ENCODE measurements around the gene NUDT13. TPM values are rescaled to one million over a fixed set of nuclear protein-coding genes. Genes with fewer than 3 reads are reported as not detected.
"Not testable (repeated sequence)": the region's sequence is repeated elsewhere in the genome, so short reads cannot be mapped to it uniquely, and the experiment has no call there.

NUDT13 gene
- total and polyA plus RNA-seq, 5 donors: 1.9 to 4.1 (median 2.7) TPM

GRCh38 chr10:73134727-73135126 lies 24.5 kb downstream of the NUDT13 start:
- H3K9me3 ChIP-seq (ENCODE audit: control insufficient read depth, low read length): no peaks in the 10 kb centered on the region
- H3K4me3 ChIP-seq (ENCODE audit: low read length): no peak overlapping the region
- DNase-seq: no peak
- no peak overlapping the region for H3K27ac ChIP-seq (ENCODE audit: low read length)
- WGBS: 94% methylated on average over 3 of the region's 3 CpGs
- no peaks in the 10 kb centered on the region for H3K4me1 ChIP-seq (ENCODE audit: control insufficient read depth, insufficient read depth, low read length)
- intact Hi-C loops (cut with DNase I): no loop called here
- no peaks in the 10 kb centered on the region for H3K27me3 ChIP-seq (ENCODE audit: control insufficient read depth, insufficient read depth)
- no peak for ATAC-seq

DNA sequence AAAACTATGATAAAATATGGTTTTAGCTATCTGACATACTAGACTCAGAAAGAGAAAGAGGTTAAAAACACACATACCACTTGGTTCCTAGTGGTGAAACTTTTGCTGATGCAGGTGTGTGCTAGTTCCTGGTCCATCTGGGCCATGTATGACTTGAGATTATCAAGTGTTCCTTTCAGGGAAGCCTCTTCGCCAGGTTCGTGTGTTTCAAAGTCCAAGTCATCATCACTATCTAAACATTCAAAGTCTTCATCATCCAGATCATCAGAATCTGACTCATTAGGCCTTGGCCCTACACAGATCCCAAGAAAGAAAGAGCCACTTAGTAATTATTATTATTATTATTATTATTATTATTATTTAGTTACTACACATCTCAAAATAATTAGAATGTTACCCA lies 26.4 kb downstream of the NUDT13 start:
- 88% methylated on average over 2 of the region's 2 CpGs for WGBS
- intact Hi-C loops (cut with DNase I): no loop called here
- ATAC-seq: no peak

DNA sequence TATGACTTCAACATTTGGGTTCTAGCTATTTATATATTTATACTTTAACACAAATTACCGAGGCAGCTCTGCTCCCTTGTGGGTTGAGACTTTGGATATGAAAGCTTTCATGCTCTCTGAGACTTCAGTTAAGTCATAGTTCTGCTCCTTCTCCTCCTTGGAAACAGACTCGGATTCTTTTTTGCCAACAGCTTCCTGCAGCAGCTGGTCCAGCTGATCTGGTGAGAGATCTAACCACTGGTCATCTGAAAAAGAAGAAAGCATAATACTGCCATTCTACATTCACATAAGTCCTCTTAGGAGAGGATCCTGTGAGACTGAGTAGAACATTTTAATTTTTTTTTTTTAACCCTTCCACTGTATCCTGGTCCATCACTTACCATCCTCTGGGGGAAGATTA lies 29.0 kb downstream of the NUDT13 start:
- no peaks in the 10 kb centered on the region for H3K27me3 ChIP-seq (ENCODE audit: control insufficient read depth, insufficient read depth)
- no peaks in the 10 kb centered on the region for H3K9me3 ChIP-seq (ENCODE audit: control insufficient read depth, low read length)
- H3K27ac ChIP-seq (ENCODE audit: low read length): no peak overlapping the region
- 50% methylated on average over 2 of the region's 2 CpGs for WGBS
- intact Hi-C loops (cut with DNase I): no loop called here
- DNase-seq: no peak
- H3K4me3 ChIP-seq (ENCODE audit: low read length): no peak overlapping the region
- ATAC-seq: no peak
- no peaks in the 10 kb centered on the region for H3K4me1 ChIP-seq (ENCODE audit: control insufficient read depth, insufficient read depth, low read length)

More for the DNA sequence above, 26.4 kb downstream of the NUDT13 start:
- Histone ChIP-seq H3K27me3 (ENCODE audit: control insufficient read depth, insufficient read depth) (no peaks in the 10 kb centered on the region), H3K27ac (ENCODE audit: low read length) (no peak overlapping the region), H3K4me3 (ENCODE audit: low read length) (no peak overlapping the region), H3K9me3 (ENCODE audit: control insufficient read depth, low read length) (no peaks in the 10 kb centered on the region), H3K4me1 (ENCODE audit: control insufficient read depth, insufficient read depth, low read length) (no peaks in the 10 kb centered on the region)
- DNase-seq: no peak

DNA sequence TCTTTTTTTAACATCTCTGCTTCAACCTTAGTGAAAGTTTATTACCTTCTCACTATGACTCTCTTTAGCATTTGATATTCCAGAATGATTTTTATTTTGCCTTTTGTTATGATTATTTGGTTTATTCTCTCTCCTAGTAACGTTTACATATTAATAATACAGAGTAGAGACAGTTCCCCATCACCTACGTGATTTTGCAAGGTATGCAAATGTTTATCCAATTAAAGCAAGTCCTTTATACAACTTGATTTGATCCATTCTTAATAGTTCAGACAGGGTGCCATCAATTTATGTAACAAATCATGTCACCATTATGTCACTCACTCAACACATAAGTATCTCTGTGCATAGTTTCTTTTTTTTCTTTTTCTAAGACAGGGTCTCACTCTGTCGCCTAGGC lies 31.3 kb downstream of the NUDT13 start:
- 89% methylated on average over 3 of the region's 3 CpGs for WGBS
- no peak overlapping the region for H3K27ac ChIP-seq (ENCODE audit: low read length)
- no peaks in the 10 kb centered on the region for H3K4me1 ChIP-seq (ENCODE audit: control insufficient read depth, insufficient read depth, low read length)
- intact Hi-C loops (cut with DNase I): no loop called here
- no peaks in the 10 kb centered on the region for H3K27me3 ChIP-seq (ENCODE audit: control insufficient read depth, insufficient read depth)
- DNase-seq (no peak), ATAC-seq (no peak)
- no peak overlapping the region for H3K4me3 ChIP-seq (ENCODE audit: low read length)
- no peaks in the 10 kb centered on the region for H3K9me3 ChIP-seq (ENCODE audit: control insufficient read depth, low read length)

GRCh38 chr10:73150633-73151413 lies 40.6 kb downstream of the NUDT13 start:
- intact Hi-C loops (cut with DNase I): loop anchor here in 1 of 4 donors (10.0 kb wide), 1 partner anchor 786 kb away; no protein-coding TSS in a partner anchor
- not testable (repeated sequence) for H3K27me3 ChIP-seq (ENCODE audit: control insufficient read depth, insufficient read depth); H3K9me3 ChIP-seq (ENCODE audit: control insufficient read depth, low read length)

GRCh38 chr10:73152009-73152408 lies 41.8 kb downstream of the NUDT13 start:
- no peak for DNase-seq
- intact Hi-C loops (cut with DNase I): loop anchor here in 1 of 4 donors (10.0 kb wide), 1 partner anchor 787 kb away; no protein-coding TSS in a partner anchor
- H3K4me1 ChIP-seq (ENCODE audit: control insufficient read depth, insufficient read depth, low read length): no peaks in the 10 kb centered on the region
- no peak for ATAC-seq
- WGBS: 95% methylated on average over 3 of the region's 3 CpGs
- H3K27ac ChIP-seq (ENCODE audit: low read length): no peak overlapping the region
- H3K9me3 ChIP-seq (ENCODE audit: control insufficient read depth, low read length): no peaks in the 10 kb centered on the region
- no peaks in the 10 kb centered on the region for H3K27me3 ChIP-seq (ENCODE audit: control insufficient read depth, insufficient read depth)
- H3K4me3 ChIP-seq (ENCODE audit: low read length): no peak overlapping the region

More at GRCh38 chr10:73150633-73151413, 40.6 kb downstream of the NUDT13 start:
- H3K4me3 ChIP-seq (ENCODE audit: low read length); DNase-seq; H3K27ac ChIP-seq (ENCODE audit: low read length); H3K4me1 ChIP-seq (ENCODE audit: control insufficient read depth, insufficient read depth, low read length); ATAC-seq: not testable (repeated sequence)
- 80% methylated on average over 7 of the region's 8 CpGs for WGBS

- Histone ChIP-seq H3K4me1 (ENCODE audit: control insufficient read depth, insufficient read depth, low read length) (no peaks in the 10 kb centered on the region), H3K27ac (ENCODE audit: low read length) (no peak overlapping the region), H3K27me3 (ENCODE audit: control insufficient read depth, insufficient read depth) (no peaks in the 10 kb centered on the region), H3K4me3 (ENCODE audit: low read length) (no peak overlapping the region), H3K9me3 (ENCODE audit: control insufficient read depth, low read length) (no peaks in the 10 kb centered on the region)
- DNase-seq (no peak), ATAC-seq (no peak)
- 91% methylated on average over 3 of the region's 3 CpGs for WGBS
- intact Hi-C loops (cut with DNase I): loop anchor here in 1 of 4 donors (10.0 kb wide), 1 partner anchor 791 kb away; no protein-coding TSS in a partner anchor
Observed at GRCh38 chr10:73156054-73156453, 45.8 kb downstream of the NUDT13 start.

- Histone ChIP-seq H3K4me3 (ENCODE audit: low read length) (no peak overlapping the region), H3K4me1 (ENCODE audit: control insufficient read depth, insufficient read depth, low read length) (no peaks in the 10 kb centered on the region), H3K27ac (ENCODE audit: low read length) (no peak overlapping the region), H3K9me3 (ENCODE audit: control insufficient read depth, low read length) (no peaks in the 10 kb centered on the region), H3K27me3 (ENCODE audit: control insufficient read depth, insufficient read depth) (no peaks in the 10 kb centered on the region)
- intact Hi-C loops (cut with DNase I): loop anchor here in 1 of 4 donors (10.0 kb wide), 1 partner anchor 794 kb away; no protein-coding TSS in a partner anchor
- no peak for ATAC-seq
- DNase-seq: peak in 2 of 3 donors; percentile 46 to 71
- 7% methylated on average over 5 of the region's 5 CpGs for WGBS
Observed at GRCh38 chr10:73159038-73159648, 48.9 kb downstream of the NUDT13 start.

- intact Hi-C loops (cut with DNase I): loop anchor here in 2 of 4 donors (5.0 to 10.0 kb wide), 2 partner anchors 64 to 66 kb away; partner anchors contain the start of gene P4HA1 (in 2 of the 2)
- Histone ChIP-seq H3K27me3 (ENCODE audit: control insufficient read depth, insufficient read depth) (no peaks in the 10 kb centered on the region), H3K4me1 (ENCODE audit: control insufficient read depth, insufficient read depth, low read length) (no peaks in the 10 kb centered on the region), H3K9me3 (ENCODE audit: control insufficient read depth, low read length) (no peaks in the 10 kb centered on the region), H3K4me3 (ENCODE audit: low read length) (no peak overlapping the region), H3K27ac (ENCODE audit: low read length) (no peak overlapping the region)
- ATAC-seq: no peak
- 89% methylated on average over 1 of the region's 1 CpG for WGBS
- no peak for DNase-seq
Observed at GRCh38 chr10:73161079-73161478, 50.8 kb downstream of the NUDT13 start.

GRCh38 chr10:73161662-73162061 lies 51.4 kb downstream of the NUDT13 start:
- no peak for DNase-seq
- no peak overlapping the region for H3K27ac ChIP-seq (ENCODE audit: low read length)
- no peaks in the 10 kb centered on the region for H3K9me3 ChIP-seq (ENCODE audit: control insufficient read depth, low read length)
- intact Hi-C loops (cut with DNase I): loop anchor here in 2 of 4 donors (5.0 to 10.0 kb wide), 2 partner anchors 64 to 67 kb away; partner anchors contain the start of gene P4HA1 (in 2 of the 2)
- WGBS: 94% methylated on average over 3 of the region's 3 CpGs
- H3K4me3 ChIP-seq (ENCODE audit: low read length): no peak overlapping the region
- no peaks in the 10 kb centered on the region for H3K4me1 ChIP-seq (ENCODE audit: control insufficient read depth, insufficient read depth, low read length)
- no peak for ATAC-seq
- no peaks in the 10 kb centered on the region for H3K27me3 ChIP-seq (ENCODE audit: control insufficient read depth, insufficient read depth)

DNA sequence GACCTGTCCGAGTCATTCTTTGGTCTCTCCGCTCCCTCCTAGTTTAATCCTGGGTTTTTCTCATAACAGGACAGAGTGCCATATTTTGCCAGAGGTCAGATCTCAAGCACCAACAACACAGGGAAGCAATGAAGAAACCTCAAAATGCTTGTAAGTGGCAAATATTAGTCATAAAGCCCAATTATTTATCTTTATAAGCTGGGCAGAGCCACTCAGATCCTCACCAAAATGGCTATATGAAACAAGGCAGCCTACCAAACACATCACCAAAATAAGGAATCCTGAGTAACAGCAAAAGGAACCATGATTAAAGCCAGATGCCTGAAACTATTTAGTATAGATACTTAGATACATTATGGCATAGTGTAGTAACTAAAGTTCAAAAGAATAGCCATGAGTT lies 52.8 kb downstream of the NUDT13 start:
- whole genome bisulfite sequencing: 91% methylated on average over 2 of the region's 2 CpGs
- DNase-seq (no peak), ATAC-seq (no peak)
- Histone ChIP-seq H3K27me3 (ENCODE audit: control insufficient read depth, insufficient read depth) (no peaks in the 10 kb centered on the region), H3K27ac (ENCODE audit: low read length) (no peak overlapping the region), H3K9me3 (ENCODE audit: control insufficient read depth, low read length) (no peaks in the 10 kb centered on the region), H3K4me3 (ENCODE audit: low read length) (no peak overlapping the region), H3K4me1 (ENCODE audit: control insufficient read depth, insufficient read depth, low read length) (no peaks in the 10 kb centered on the region)
- intact Hi-C loops (cut with DNase I): loop anchor here in 2 of 4 donors (5.0 to 10.0 kb wide), 2 partner anchors 66 to 68 kb away; partner anchors contain the start of gene P4HA1 (in 2 of the 2)

Data from right cardiac atrium (tissue), 5 donors.